SK-N-SH (cell line): ENCODE results near the gene MUC20.

Experiments used
- CHD2 ChIP-seq: fragments of 150-350 bp; IDR thresholded peaks from 2 replicates; pipeline ENCODE4 v1.6.1; 2018; ENCODE audit warnings: low read length; ENCODE audit not compliant: partially characterized antibody
- EP300 ChIP-seq, 2 experiments: IDR thresholded peaks; 2 replicates each; pipeline versions ENCODE4 v1.4.0 to v1.6.1; 2012; ENCODE audit warnings: borderline replicate concordance in 1 of 2, low read depth in 1 of 2, low read length in 1 of 2
- EZH2phosphoT487 ChIP-seq: fragments of 200-600 bp; sonication (generic); IDR thresholded peaks from 2 replicates; pipeline ENCODE4 v1.6.1; 2017; ENCODE audit warnings: low read depth, mixed run types, mild to moderate bottlenecking, antibody characterized with exemption, moderate library complexity, borderline replicate concordance
- FOSL2 ChIP-seq: IDR thresholded peaks from 2 replicates; pipeline ENCODE4 v1.4.0; 2012; ENCODE audit warnings: low read depth, mild to moderate bottlenecking, moderate library complexity, borderline replicate concordance
- GABPA ChIP-seq: IDR thresholded peaks from 2 replicates; pipeline ENCODE4 v1.4.0; 2012; ENCODE audit warnings: low read depth, mild to moderate bottlenecking
- GATA2 ChIP-seq: sonication (generic); formaldehyde crosslinking; IDR thresholded peaks from 2 replicates; pipeline ENCODE4 v1.5.0; 2020; ENCODE audit warnings: mild to moderate bottlenecking, missing genetic modification reagents
- NRF1 ChIP-seq: IDR thresholded peaks from 2 replicates; pipeline ENCODE4 v1.6.1; 2012; ENCODE audit warnings: low read depth, mild to moderate bottlenecking, low read length
- POLR2AphosphoS5 ChIP-seq: IDR thresholded peaks from 2 replicates; pipeline ENCODE4 v1.6.1; 2012; ENCODE audit warnings: low read depth, low read length
- RAD21 ChIP-seq: IDR thresholded peaks from 2 replicates; pipeline ENCODE4 v1.6.1; 2012; ENCODE audit warnings: mild to moderate bottlenecking, low read length
- TEAD4 ChIP-seq: IDR thresholded peaks from 2 replicates; pipeline ENCODE4 v1.4.0; 2012; ENCODE audit warnings: mild to moderate bottlenecking, borderline replicate concordance; ENCODE audit not compliant: insufficient read depth
- TF ChIP-seq, protein P1 (sequence below): fragments of 200-600 bp; sonication (generic); IDR thresholded peaks from 2 replicates; pipeline ENCODE4 v1.6.1; 2017; ENCODE audit warnings: antibody characterized with exemption, mild to moderate bottlenecking, moderate library complexity
- TF ChIP-seq, protein P2 (sequence below): IDR thresholded peaks from 2 replicates; pipeline ENCODE4; 2012
- TF ChIP-seq, protein P3 (sequence below): IDR thresholded peaks from 2 replicates; pipeline ENCODE4 v1.6.1; 2012; ENCODE audit warnings: mild to moderate bottlenecking, low read depth, low read length, moderate library complexity
- TF ChIP-seq, protein P4 (sequence below): IDR thresholded peaks from 2 replicates; pipeline ENCODE4 v1.4.0; 2012; ENCODE audit warnings: low read depth, borderline replicate concordance

DNA sequence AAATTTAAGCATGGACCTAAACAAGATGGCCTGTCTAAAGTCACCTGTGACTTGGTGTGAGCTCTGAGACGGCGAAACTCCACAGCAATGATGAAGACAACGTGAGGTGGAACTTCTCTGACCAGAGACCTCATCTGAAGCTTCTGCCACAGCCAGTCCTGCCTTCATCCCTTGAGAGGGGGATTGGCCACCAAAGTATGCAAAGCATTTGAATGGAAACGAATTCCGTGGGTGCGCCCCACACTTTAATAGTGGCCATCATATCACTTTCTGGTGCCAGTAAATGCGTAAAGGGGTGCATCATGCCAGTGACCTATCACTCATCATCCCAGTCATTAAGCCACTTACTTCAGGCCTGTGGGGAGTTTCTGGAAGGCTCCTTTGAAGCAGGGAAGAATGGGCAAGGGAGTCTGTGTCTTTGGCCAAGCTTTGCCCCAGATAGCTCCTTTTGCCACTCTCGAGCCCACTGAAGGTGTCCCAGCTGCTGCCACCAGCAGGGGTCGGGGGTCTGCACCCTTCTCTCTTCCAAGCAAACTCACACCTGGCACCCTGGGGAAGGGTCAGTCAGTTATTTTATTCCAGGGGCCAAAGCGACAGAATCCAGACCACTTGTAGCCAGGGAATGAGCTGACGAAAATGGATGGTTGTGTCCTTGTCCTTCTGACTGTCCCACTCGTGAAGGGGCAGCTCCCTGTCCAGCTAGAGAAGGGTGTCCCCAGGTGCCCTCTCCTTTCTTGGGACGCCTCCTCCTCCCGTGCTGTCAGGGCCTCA, 17.7 kb downstream of the MUC20 start:
- TF ChIP-seq NRF1 (no peak), POLR2AphosphoS5 (no peak), EZH2phosphoT487 (no peak), EP300 (IDR thresholded peaks at IDR 0.05; ENCODE audit: borderline replicate concordance in 1 of 2, low read depth in 1 of 2, low read length in 1 of 2) (no peak), RAD21 (no peak), FOSL2 (no peak), GABPA (no peak), GATA2 (CRISPR knock-in tag) (no peak), CHD2 (no peak), TEAD4 (no peak)
- TF ChIP-seq, protein P1, sequence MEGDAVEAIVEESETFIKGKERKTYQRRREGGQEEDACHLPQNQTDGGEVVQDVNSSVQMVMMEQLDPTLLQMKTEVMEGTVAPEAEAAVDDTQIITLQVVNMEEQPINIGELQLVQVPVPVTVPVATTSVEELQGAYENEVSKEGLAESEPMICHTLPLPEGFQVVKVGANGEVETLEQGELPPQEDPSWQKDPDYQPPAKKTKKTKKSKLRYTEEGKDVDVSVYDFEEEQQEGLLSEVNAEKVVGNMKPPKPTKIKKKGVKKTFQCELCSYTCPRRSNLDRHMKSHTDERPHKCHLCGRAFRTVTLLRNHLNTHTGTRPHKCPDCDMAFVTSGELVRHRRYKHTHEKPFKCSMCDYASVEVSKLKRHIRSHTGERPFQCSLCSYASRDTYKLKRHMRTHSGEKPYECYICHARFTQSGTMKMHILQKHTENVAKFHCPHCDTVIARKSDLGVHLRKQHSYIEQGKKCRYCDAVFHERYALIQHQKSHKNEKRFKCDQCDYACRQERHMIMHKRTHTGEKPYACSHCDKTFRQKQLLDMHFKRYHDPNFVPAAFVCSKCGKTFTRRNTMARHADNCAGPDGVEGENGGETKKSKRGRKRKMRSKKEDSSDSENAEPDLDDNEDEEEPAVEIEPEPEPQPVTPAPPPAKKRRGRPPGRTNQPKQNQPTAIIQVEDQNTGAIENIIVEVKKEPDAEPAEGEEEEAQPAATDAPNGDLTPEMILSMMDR, result no peak
- TF ChIP-seq, protein P2, sequence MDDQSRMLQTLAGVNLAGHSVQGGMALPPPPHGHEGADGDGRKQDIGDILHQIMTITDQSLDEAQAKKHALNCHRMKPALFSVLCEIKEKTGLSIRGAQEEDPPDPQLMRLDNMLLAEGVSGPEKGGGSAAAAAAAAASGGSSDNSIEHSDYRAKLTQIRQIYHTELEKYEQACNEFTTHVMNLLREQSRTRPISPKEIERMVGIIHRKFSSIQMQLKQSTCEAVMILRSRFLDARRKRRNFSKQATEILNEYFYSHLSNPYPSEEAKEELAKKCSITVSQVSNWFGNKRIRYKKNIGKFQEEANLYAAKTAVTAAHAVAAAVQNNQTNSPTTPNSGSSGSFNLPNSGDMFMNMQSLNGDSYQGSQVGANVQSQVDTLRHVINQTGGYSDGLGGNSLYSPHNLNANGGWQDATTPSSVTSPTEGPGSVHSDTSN, result no peak
- TF ChIP-seq, protein P3, sequence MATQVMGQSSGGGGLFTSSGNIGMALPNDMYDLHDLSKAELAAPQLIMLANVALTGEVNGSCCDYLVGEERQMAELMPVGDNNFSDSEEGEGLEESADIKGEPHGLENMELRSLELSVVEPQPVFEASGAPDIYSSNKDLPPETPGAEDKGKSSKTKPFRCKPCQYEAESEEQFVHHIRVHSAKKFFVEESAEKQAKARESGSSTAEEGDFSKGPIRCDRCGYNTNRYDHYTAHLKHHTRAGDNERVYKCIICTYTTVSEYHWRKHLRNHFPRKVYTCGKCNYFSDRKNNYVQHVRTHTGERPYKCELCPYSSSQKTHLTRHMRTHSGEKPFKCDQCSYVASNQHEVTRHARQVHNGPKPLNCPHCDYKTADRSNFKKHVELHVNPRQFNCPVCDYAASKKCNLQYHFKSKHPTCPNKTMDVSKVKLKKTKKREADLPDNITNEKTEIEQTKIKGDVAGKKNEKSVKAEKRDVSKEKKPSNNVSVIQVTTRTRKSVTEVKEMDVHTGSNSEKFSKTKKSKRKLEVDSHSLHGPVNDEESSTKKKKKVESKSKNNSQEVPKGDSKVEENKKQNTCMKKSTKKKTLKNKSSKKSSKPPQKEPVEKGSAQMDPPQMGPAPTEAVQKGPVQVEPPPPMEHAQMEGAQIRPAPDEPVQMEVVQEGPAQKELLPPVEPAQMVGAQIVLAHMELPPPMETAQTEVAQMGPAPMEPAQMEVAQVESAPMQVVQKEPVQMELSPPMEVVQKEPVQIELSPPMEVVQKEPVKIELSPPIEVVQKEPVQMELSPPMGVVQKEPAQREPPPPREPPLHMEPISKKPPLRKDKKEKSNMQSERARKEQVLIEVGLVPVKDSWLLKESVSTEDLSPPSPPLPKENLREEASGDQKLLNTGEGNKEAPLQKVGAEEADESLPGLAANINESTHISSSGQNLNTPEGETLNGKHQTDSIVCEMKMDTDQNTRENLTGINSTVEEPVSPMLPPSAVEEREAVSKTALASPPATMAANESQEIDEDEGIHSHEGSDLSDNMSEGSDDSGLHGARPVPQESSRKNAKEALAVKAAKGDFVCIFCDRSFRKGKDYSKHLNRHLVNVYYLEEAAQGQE, result no peak
- TF ChIP-seq, protein P4, sequence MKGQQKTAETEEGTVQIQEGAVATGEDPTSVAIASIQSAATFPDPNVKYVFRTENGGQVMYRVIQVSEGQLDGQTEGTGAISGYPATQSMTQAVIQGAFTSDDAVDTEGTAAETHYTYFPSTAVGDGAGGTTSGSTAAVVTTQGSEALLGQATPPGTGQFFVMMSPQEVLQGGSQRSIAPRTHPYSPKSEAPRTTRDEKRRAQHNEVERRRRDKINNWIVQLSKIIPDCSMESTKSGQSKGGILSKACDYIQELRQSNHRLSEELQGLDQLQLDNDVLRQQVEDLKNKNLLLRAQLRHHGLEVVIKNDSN, result no peak
